MM.1S (cell line): ENCODE data around the gene ZMYM1.

Source experiments
- DNase-seq: peaks from one replicate; pipeline ENCODE4 v3.0.0-alpha.2; 2015
- H2AFZ ChIP-seq: fragments of 300-600 bp; sonication (generic); 2 replicates; pipeline ENCODE4 v1.6.0; 2016; ENCODE audit warnings: antibody characterized with exemption, low read length
- H3F3A ChIP-seq: fragments of 300-600 bp; sonication (generic); 2 replicates; pipeline ENCODE4 v1.6.1; 2016; ENCODE audit warnings: mild to moderate bottlenecking, antibody characterized with exemption, low read length, moderate library complexity, mixed read lengths; ENCODE audit not compliant: insufficient read depth
- H3K27ac ChIP-seq: fragments of 300-600 bp; sonication (generic); 2 replicates; pipeline ENCODE4 v1.5.1; 2016; ENCODE audit warnings: mild to moderate bottlenecking, low read length
- H3K27me3 ChIP-seq: fragments of 300-600 bp; sonication (generic); replicated peaks from 2 replicates; pipeline ENCODE4 v1.6.0; 2016; ENCODE audit warnings: low read length; ENCODE audit not compliant: insufficient read depth
- H3K36me3 ChIP-seq: fragments of 300-600 bp; sonication (generic); replicated peaks from 2 replicates; pipeline ENCODE4 v1.6.1; 2016; ENCODE audit warnings: mild to moderate bottlenecking, low read length, mixed read lengths; ENCODE audit not compliant: insufficient read depth
- H3K4me1 ChIP-seq: fragments of 300-600 bp; sonication (generic); 2 replicates; pipeline ENCODE4 v1.6.1; 2016; ENCODE audit warnings: low read length, mixed read lengths
- H3K4me2 ChIP-seq: fragments of 300-600 bp; sonication (generic); 2 replicates; pipeline ENCODE4 v1.6.0; 2016; ENCODE audit warnings: low read depth, low read length
- H3K4me3 ChIP-seq: fragments of 300-600 bp; sonication (generic); 2 replicates; pipeline ENCODE4 v1.5.1; 2016; ENCODE audit warnings: low read length, mixed read lengths
- H3K79me2 ChIP-seq: fragments of 300-600 bp; sonication (generic); 2 replicates; pipeline ENCODE4 v1.6.1; 2016; ENCODE audit warnings: mixed run types, low read length, mixed read lengths
- H3K9ac ChIP-seq: fragments of 300-600 bp; sonication (generic); 2 replicates; pipeline ENCODE4 v1.6.1; 2016; ENCODE audit warnings: low read length, mixed read lengths
- H3K9me2 ChIP-seq: fragments of 300-600 bp; sonication (generic); replicated peaks from 2 replicates; pipeline ENCODE4 v1.6.1; 2016; ENCODE audit warnings: mild to moderate bottlenecking, low read length, mixed read lengths; ENCODE audit not compliant: insufficient read depth
- H3K9me3 ChIP-seq: fragments of 300-600 bp; sonication (generic); replicated peaks from 2 replicates; pipeline ENCODE4 v1.6.1; 2016; ENCODE audit warnings: mild to moderate bottlenecking, low read length, mixed read lengths; ENCODE audit not compliant: insufficient read depth
- H4K20me1 ChIP-seq: fragments of 300-600 bp; sonication (generic); 2 replicates; pipeline ENCODE4 v1.6.1; 2016; ENCODE audit warnings: mild to moderate bottlenecking, low read length, moderate library complexity, mixed read lengths; ENCODE audit not compliant: insufficient read depth
- CTCF ChIP-seq: fragments of 300-600 bp; sonication (generic); IDR thresholded peaks from 2 replicates; pipeline ENCODE4 v1.5.1; 2016; ENCODE audit warnings: antibody characterized with exemption, low read length, mixed read lengths
- EZH2 ChIP-seq: fragments of 300-600 bp; sonication (generic); optimal IDR thresholded peaks from 2 replicates; pipeline ENCODE3; 2017; ENCODE audit warnings: low read depth, mild to moderate bottlenecking, antibody characterized with exemption, low read length, mixed read lengths
- EZH2phosphoT487 ChIP-seq: fragments of 300-600 bp; sonication (generic); IDR thresholded peaks from 2 replicates; pipeline ENCODE4 v1.6.1; 2018; ENCODE audit warnings: antibody characterized with exemption, low read length

ZMYM1 gene

GRCh38 chr1:35043498-35043897 lies 35.7 kb upstream of the ZMYM1 start:
- Histone ChIP-seq H3K9me3 (no peaks in the 10 kb centered on the region), H3K9me2 (no peaks in the 10 kb centered on the region), H3K27me3 (no peaks in the 10 kb centered on the region), H3F3A (no peaks in the 10 kb centered on the region), H3K79me2 (no peaks in the 10 kb centered on the region), H3K36me3 (no peaks in the 10 kb centered on the region), H2AFZ (no peak overlapping the region), H3K4me2 (no peak overlapping the region), H4K20me1 (no peaks in the 10 kb centered on the region), H3K4me3 (no peak overlapping the region), H3K4me1 (no peaks in the 10 kb centered on the region), H3K9ac (no peak overlapping the region), H3K27ac (no peak overlapping the region)
- DNase-seq: no peak
- TF ChIP-seq EZH2 (no peak), EZH2phosphoT487 (no peak), CTCF (no peak)

DNA sequence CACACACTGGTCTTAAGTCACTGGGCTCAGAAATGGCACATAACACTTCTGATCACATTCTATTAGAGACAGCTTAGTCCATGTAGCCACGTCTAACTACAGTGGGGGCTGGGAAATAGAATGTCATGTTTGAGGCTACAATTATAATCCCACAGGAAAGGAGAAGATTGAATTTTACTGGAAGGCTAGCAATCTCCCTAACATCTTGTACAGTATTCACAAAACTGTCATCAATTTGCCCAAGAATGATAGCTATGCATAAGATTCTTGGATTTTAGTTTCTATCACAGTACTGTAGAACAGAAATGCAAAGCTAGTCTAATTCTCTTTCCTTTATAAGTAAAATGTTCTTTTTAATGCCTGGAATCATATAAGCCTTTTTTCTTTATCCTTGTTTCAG lies 34.8 kb upstream of the ZMYM1 start:
- Histone ChIP-seq H3K4me1 (no peaks in the 10 kb centered on the region), H3K36me3 (no peaks in the 10 kb centered on the region), H3K79me2 (no peaks in the 10 kb centered on the region), H3K27me3 (no peaks in the 10 kb centered on the region), H3K9me3 (no peaks in the 10 kb centered on the region), H3K9ac (no peak overlapping the region), H3K9me2 (no peaks in the 10 kb centered on the region), H3K4me3 (no peak overlapping the region), H3K27ac (no peak overlapping the region), H4K20me1 (no peaks in the 10 kb centered on the region), H3K4me2 (no peak overlapping the region), H2AFZ (no peak overlapping the region), H3F3A (no peaks in the 10 kb centered on the region)
- TF ChIP-seq EZH2 (no peak), EZH2phosphoT487 (no peak), CTCF (no peak)
- DNase-seq: no peak

- no peaks in the 10 kb centered on the region for H3K79me2 ChIP-seq
- no peak overlapping the region for H3K4me2 ChIP-seq
- no peaks in the 10 kb centered on the region for H4K20me1 ChIP-seq
- no peaks in the 10 kb centered on the region for H3K27me3 ChIP-seq
- H3K9me2 ChIP-seq: no peaks in the 10 kb centered on the region
- no peaks in the 10 kb centered on the region for H3K36me3 ChIP-seq
- H3K9ac ChIP-seq: no peak overlapping the region
- no peaks in the 10 kb centered on the region for H3K9me3 ChIP-seq
- H2AFZ ChIP-seq: no peak overlapping the region
- H3K4me1 ChIP-seq: no peaks in the 10 kb centered on the region
- no peak overlapping the region for H3K4me3 ChIP-seq
- no peak for TF ChIP-seq CTCF
- TF ChIP-seq EZH2phosphoT487: no peak
- no peak for TF ChIP-seq EZH2
- H3F3A ChIP-seq: no peaks in the 10 kb centered on the region
- no peak for DNase-seq
- H3K27ac ChIP-seq: no peak overlapping the region
Measured at GRCh38 chr1:35046730-35047129, 32.5 kb upstream of the ZMYM1 start.
